HG03159 (cell line): ENCODE data around the gene PLA2G2D.
A peak's percentile ranks its signal among the peaks of the same experiment; 100 is the strongest.

Experiments used
- ATAC-seq: cut with Tn5 transposase; IDR thresholded peaks from one replicate; pipeline ENCODE4 v1.9.1; 2021; ENCODE audit warnings: mild to moderate bottlenecking, moderate library complexity; ENCODE audit not compliant: unreplicated experiment

Gene PLA2G2D, protein sequence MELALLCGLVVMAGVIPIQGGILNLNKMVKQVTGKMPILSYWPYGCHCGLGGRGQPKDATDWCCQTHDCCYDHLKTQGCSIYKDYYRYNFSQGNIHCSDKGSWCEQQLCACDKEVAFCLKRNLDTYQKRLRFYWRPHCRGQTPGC

DNA sequence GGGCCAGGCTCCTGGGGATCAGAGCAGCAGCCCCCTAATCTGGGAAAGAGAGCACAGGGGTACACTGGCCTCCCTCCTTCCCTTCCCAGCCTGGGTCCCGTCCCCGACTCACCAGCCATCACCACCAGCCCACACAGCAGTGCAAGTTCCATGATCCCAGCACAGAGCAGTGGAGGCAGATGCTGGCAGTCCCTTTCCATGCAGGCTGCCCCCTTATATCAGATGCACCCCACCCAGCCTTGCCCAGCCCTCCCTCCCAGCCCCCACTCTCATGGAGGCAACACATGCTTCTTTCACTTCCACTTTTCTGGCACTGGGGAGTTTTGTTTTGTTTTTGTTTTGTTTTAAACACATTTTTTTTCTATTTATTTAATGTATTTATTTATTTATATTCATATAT, at the start of gene PLA2G2D:
Gene PLA2G2D, minus strand, starts transcription at position 190 of the 400 bp plus-strand sequence. Its CDS starts 38 bp downstream, at position 152.
- ATAC-seq, result no peak

DNA sequence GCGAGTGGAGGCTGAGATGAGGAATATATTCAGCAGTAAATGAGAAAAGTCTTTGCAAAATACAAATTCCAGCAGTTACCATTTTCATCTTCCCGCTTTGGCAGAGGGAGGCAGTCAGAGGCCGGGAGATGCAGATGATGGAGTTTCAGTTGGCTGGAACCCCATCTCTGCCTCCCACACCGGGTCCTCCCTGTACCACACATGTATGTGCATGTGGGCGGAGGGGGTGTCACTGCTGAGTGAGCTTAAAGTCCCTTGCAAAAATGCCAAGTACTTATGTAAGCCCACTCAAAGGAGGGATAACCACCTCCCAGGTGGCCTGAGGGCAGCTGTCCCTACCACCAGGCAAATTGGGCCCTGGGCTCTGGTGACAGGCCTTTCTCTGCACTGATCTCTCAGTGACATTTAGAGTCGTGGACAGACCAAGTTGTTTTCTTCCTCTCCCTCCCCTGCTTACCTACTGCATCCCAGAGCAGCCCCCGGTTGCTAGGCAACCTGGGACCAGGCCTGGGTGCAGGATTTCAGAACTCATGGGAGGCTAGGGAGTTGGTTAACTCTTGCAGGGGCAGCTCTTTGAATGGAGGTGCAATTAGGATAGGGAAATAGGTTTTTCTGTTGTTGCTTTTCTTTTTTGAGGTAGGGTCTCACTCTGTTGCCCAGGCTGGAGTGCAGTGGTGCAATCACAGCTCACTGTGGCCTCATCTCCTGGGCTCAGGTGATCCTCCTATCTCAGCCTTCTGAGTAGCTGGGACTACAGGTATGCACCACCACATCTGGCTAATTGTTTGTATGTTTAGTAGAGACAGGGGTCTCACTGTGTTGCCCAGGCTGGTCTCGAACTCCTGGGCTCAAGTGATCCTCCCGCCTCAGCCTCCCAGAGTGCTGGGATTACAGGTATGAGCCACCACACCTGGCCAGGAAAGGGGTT, 49.5 kb upstream of the PLA2G2D start:
- ATAC-seq, result no peak

DNA sequence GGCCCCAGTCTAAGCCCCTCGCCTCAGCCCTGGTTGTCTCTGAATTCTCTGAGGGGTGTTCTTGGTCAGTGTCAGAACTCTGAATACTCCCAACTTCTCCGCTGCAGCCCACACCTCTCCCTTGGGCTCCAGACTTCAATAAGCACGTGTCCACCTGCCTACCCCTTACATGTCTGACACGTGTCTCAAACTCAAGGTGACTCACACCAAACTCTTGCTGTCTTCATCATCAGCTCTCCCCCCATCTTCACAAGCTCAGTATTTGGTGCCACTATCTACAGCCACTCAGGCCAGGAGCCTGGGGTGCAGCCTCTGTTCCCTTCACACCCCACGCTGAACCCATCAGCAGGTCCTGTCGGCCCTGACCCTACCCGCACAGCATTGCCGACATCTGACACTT, 47.8 kb upstream of the PLA2G2D start:
- no peak for ATAC-seq

DNA sequence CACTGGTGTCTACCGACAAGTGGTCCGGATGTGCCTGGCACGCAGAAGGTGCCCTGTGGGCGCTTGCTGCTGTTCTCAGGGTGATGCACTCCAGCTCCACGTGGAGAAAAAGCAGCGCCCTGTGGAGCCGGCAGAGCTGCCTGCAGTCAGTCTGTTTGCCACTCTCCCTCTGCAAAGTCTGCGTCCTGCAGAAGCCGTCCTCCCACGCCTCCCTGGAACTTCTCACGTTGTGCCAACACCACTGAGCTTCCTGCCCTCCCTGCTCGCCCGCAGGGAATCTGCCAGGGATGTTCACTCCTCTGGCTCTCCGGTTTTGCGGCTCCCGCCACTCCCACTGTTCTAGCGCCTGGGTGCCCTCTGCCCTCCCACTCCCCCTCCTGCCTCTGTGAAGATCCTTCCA, 46.7 kb upstream of the PLA2G2D start:
- no peak for ATAC-seq

DNA sequence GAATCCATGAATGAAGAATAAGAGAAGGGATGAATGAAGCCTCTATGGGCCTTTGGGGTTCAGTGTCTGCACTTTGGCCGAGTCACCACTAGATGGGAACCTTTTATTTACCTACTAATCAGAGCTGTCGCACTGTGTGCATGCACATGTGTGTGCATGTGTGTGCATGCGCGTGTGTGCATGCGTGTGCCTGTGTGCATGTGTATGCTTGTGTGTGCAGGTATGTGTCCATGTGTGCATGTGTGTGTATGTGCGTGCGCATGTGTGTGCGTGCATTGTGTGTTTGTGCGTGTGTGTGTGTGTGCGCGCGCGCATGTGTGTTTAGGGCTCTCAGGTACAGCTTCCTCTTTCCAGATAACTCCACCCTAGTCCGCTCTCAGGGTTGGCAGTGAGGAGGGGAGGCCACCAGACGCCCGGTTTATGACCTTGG, 46.2 kb upstream of the PLA2G2D start:
- no peak for ATAC-seq

DNA sequence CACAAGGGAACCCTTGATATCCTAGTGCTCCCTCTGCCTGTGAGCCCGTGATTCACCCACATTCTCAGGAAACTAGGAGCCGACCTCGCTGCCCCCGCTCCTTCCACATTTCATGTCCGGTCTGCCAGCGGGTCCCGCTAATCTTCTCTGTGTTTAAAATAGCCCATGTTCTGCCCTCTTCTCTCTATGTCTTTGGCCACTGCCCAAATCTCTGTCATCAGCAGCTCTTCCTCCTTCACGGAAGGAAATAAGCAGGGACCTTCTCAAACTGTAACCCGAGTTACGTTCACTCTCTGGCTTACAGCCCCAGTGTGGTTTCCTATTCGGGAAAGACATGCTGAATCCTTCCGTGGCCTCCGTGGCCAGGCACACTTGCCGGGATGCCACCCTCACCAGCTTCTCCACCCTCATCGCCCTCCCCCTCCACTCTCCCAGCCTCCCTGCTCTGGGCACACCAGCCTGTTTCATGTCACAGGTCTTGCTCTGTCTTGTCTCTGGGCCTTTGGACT, 45.4 kb upstream of the PLA2G2D start:
- no peak for ATAC-seq

DNA sequence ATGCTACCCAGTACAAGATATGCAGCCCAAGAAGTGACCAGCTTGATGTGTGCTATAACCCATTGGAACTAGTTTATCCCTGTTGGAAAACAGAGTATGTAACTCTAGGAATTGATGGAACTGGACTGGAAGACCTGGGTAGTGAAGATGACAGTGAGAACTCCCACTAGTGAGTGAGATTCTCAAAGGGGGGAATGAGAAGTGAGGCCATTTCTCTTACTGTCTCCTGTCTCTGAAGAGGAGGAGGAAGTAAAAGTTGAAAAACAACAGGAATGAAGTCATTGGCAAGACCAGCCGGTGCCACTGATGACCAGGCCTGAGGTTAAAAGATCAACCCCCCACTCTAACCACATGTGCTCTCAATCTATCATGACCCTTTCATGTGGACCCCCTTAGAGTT, 40.7 kb upstream of the PLA2G2D start:
- no peak for ATAC-seq

DNA sequence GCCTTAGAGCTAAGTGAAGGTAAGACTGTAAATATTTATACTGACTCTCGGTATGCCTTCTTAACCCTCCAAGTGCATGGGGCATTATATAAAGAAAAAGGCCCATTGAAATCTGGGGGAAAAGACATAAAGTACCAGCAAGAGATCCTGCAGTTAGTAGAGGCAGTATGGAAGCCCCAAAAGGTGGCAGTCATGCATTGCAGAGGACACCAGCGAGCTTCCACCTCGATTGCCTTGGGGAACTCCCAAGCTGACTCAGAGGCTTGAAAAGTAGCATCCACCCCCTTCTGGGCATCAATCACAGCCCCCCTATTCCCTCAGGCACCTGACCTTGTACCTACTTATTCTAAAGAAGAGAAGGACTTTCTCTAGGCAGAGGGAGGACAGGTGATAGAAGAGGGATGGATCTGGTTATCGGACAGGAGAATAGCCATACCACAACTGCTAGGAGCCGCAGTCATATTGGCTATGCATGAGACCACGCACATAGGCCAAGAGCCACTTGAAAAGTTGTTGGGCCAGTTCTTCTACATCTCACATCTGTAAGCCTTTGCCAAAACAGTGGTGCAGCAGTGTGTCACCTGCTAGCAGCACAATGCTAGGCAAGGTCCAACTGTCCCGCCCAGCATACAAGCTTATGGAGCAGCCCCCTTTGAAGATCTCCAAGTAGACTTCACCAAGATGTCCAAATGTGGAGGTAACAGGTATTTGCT, 39.2 kb upstream of the PLA2G2D start:
- no peak for ATAC-seq

DNA sequence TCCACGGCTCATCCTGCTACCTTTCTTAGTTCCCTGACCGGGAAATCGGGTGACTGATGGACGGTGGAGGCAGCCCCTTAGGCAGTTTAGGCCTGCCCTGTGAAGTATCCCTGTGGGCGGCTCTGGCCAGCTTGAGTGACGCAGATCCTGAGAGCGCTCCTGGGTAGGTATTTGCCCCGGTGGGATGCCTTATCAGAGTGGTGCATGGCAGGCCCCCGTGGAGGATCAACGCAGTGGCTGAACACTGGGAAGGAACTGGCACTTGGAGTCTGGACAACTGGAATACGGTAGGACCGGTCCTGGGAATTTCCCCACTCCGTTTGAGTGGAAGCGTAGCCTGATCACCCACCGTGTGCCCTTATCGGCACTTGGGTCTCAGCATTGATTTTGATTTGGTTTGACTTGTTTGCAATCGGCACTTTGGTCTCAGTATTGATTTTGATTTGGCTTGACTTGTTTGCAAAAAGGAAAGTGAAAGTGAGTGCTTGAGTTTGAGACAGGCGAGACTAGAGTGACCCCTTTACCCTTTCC, 35.0 kb upstream of the PLA2G2D start:
- no peak for ATAC-seq

DNA sequence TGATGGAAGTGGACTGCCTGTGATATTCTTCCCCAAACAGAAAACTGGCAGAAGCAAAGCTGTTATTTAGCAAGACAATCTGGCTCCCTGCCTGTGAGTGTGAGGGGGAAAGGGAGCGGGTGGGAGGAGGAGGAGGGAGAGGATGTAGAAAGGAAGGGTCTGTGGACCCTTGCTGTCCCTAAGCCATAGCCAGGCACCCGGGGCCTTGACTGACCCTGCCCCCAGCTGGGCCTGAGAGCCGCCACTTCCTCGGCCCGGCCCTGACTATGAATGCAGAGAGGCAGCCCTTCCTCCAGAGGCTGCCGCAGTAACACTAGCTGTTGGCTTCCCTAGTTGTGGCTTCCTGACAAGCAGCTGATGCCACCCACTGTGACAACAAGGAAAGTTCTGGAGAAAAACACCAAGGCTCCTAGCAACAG, 33.7 kb upstream of the PLA2G2D start:
- ATAC-seq, result no peak

DNA sequence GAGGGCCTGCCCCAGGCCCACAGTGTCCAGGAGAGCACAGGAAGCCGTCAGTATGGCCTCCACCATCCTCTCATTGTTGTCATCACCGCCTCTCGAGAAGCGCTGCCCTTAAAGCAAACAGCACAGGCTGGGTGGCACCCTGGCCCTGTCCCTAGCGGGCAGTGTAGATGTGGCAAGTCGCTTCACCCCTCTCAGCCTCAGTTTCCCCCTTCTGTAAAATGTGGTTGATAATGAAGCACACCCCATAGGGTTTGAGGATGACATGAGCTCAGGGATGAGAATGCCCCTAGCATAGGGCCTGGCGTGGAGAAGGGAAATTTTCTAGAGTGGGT, 33.2 kb upstream of the PLA2G2D start:
- no peak for ATAC-seq

DNA sequence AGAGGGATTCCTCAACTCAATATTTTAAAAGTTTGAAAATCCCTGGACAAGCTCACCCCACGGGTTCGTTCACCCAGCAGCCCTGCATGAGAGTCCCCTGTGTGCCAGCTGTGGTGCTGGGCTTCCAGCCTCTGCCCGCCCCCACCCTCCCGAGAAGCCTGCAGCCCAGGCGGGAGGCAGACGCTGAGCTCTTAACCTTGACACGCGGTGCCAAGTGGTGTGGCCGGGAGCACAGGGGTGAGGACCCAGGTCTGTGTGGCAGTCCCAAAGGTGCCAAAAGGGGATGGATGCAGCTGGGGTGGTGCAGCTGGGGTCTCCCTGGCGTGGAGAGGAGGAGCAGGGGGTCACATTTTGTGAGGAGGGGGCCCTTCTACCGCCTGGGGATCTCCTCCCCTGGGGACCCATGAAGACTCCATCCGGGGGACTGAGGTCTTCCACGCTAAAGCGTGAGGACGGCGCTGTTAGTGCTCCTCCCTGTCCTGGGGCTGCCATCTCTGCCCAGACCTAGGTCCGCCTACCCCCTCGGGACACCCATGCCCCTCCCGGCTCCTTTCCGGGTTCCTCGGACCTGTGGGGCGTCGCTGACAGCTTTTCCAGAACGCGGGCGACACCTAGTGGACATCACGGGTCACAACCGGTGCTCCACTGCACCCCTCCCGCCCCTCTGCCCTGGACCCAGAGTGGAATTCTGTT, 32.7 kb upstream of the PLA2G2D start:
- ATAC-seq, result peak; percentile 56

DNA sequence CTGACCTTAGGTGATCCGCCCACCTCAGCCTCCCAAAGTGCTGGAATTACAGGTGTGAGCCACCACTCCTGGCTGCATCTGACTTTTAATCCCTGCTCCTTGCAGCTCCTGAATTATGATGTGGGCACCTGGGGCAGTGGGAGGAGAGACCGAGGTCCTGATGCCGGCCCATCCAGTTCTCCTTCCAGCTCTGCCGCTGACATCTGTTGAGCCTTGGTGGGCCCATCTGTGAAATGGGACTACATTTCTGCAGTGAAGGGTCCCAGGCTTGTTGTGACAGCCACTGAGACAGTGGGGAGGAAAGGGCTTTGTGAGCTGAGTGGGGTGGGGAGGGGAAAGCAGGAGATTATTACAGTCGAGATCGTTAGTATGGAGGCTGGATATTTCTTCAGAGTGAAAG, 31.6 kb upstream of the PLA2G2D start:
- no peak for ATAC-seq

DNA sequence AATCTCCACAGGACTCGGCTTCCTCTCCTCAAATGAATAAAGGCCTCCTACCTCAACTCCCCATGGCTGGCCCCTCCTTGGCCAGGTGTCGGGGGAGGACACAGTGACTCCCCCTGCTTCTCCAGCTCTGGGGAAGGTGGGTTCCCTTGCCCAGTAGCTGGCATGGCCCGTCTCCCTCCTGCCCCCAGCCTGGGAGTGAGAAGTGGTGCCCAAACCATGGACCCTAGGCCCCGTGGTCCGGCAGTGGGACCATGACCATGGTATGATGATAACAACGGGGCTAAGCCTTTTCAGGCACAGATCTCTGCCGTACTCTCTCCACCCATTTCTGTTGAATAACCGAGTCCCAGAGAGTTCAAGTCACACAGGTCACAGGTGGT, 31.0 kb upstream of the PLA2G2D start:
- ATAC-seq, result no peak

DNA sequence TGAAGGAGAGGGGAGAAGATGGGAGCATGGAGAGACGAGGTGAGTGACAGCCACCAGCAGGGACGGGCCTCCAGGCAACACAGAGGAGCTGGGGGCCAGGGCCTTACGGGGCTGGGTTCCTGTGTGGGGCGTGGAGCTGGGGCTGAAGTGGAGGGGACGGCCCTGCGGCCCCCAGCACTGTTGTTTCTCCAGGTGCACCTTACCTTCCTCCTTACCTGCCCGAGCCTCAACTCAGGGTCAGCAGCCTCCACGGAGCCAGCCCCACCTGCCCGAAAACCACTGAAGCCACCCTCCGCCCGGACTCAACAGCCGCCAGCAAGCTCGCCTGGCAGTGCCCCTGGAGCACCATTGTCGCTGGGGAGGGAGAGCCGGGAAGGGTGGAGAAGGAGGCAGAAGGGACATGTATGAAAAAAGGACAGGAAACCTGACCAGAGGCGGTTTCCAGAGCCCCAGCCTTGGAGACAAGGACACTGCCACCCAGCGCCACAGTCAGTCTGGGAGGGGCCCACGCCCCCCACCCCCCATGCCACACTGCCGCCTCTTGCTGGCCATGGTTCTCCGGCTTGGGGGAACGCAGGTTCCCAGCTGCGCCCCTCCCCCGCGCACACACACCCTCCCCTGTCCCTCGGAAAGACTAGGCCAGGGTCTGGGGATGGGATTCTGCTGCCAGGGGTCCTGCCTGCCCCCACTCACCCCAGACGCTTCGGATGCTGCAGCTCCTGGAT, 30.4 kb upstream of the PLA2G2D start:
- ATAC-seq, result no peak

DNA sequence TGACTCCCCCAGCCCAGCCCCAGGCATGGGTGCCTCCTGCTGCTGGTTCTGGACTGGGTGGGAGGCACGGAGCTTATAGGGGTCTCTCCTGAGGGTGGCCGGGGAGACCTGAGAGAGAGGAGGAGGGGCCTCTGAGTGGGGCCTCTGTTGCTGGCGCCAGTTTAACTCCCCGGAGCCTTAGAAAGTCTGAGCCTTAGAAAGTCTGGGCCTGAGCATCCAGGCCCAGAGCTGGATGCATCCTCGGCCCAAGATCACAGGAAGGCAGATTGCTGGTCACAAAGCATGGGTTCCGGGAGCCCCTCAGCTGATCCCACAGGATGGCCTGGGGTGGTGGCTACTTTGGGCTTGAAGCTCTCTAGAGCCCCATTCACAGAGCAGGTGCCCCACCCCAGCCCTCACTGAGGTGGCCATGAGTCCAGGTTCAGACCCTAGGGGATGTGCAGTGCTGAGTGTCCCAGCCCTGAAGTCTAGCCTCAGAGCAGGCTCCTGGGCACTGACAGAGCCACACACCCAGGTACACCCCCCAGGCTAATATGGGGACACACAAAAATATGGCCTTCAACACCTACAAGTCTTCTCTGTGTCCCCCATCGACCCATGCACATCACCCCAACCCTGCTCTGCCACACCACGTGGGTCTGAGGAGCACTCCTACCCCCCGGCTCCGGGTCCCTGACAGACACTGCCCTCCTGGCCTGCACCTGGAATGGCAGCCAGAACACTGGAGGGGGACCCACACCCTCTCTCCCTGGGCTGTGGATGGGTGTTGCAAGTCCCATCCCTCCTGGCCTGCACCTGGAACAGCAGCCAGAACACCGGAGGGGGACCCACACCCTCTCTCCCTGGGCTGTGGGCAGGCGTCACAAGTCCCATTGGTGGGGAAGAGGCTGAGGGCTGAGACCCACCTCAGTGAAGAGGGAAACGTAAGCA, 29.5 kb upstream of the PLA2G2D start:
- no peak for ATAC-seq

DNA sequence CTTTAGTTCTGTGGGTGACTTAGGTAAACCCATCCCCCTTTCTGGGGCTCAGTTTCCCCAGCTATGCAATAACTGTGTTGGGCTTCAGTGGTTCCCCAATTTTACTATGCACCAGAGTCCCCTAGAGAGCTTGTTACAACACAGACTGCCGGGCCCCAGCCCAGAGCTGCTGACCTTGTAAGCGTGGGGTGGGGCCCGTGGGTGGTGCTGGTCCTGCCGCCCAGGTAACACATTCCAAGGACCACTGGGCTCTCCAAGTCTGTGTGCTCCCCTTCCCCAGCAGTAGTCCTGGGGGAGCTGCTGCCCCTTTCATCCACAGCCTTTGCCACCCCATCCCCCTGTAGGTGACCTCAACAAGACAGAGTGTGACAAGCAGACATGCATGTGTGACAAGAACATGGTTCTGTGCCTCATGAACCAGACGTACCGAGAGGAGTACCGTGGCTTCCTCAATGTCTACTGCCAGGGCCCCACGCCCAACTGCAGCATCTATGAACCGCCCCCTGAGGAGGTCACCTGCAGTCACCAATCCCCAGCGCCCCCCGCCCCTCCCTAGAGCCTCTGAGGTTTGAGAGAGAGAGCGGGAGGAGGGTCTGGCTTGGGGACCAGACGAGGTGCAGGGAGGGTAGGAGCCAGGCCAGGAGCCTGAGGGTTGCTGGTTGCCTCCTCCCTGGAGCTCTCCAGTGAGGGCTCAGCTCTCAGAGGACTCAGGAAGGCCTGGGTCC, 28.7 kb upstream of the PLA2G2D start:
- no peak for ATAC-seq

DNA sequence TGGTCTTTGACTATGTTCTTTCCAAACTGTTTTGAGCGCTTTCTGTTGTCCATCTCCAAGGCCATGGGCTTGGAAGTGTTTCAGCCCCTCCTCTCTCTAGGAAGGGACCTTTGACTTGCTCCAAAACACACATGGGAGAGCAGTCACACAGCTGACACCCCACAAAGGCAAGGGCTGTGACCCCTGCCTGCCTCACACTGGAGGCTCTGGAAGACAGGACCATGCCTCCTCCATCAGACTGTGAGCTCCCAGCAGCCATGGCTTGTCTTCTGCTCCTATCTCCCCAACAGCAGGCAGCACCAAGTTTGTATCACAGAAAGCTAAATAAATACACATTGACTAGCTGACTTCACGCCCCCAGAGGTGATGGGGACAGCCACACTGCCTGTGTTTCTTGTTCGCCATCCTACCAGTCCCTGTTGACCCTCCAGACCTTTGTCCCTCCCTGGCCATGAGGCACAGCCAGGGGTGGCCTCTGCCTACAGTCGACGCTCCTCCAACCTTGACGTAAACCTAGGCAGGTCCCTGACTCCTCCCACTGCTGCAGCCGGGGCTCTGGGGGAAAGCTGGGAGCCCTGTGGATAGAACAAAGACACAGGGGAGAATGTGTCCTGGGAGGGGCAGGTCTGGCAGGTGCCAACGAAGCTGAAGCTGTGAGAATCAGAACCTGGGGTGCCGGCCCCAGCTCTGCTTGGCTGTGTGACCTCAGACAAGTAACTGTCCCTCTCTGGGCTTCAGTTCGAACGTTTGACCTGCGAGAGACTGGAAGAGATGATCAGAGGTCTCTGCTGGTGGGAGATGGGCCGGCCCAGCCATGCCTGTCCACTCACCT, 24.6 kb upstream of the PLA2G2D start:
- ATAC-seq, result no peak
